ENCODE data around the gene ESRRA. TPM values are rescaled to one million over a fixed set of nuclear protein-coding genes. Genes with fewer than 3 reads are reported as not detected.
A peak's percentile ranks its signal among the peaks of the same experiment; 100 is the strongest.

ESRRA gene
- total RNA-seq, 1 experiment from 2014 or later: 53.4 TPM

- intact Hi-C loops (cut with micrococcal nuclease; ENCODE audit: unreplicated experiment): no loop called here
- peak within 1 kb of the TSS; percentile 68 for H3K4me3 Mint-ChIP-seq (ENCODE audit: low read depth, unreplicated experiment)
- TF ChIP-seq, protein P1, sequence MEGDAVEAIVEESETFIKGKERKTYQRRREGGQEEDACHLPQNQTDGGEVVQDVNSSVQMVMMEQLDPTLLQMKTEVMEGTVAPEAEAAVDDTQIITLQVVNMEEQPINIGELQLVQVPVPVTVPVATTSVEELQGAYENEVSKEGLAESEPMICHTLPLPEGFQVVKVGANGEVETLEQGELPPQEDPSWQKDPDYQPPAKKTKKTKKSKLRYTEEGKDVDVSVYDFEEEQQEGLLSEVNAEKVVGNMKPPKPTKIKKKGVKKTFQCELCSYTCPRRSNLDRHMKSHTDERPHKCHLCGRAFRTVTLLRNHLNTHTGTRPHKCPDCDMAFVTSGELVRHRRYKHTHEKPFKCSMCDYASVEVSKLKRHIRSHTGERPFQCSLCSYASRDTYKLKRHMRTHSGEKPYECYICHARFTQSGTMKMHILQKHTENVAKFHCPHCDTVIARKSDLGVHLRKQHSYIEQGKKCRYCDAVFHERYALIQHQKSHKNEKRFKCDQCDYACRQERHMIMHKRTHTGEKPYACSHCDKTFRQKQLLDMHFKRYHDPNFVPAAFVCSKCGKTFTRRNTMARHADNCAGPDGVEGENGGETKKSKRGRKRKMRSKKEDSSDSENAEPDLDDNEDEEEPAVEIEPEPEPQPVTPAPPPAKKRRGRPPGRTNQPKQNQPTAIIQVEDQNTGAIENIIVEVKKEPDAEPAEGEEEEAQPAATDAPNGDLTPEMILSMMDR (IDR thresholded peaks at IDR 0.05; ENCODE audit: unreplicated experiment): no peak
- H3K27me3 Mint-ChIP-seq (ENCODE audit: unreplicated experiment): peaks cover 14% of the 10 kb centered on the region
- BruUV-seq (replicated peaks): TSS peak; percentile 89
- H3K4me1 Mint-ChIP-seq (ENCODE audit: low read depth, unreplicated experiment): peaks cover 22% of the 10 kb centered on the region
- peak; percentile 87 for DNase-seq
- H3K27ac Mint-ChIP-seq (ENCODE audit: unreplicated experiment): peak within 1 kb of the TSS; percentile 63
- no peaks in the 10 kb centered on the region for H3K9me3 Mint-ChIP-seq (ENCODE audit: low read depth, unreplicated experiment)
- H3K36me3 Mint-ChIP-seq (ENCODE audit: insufficient read depth, unreplicated experiment): peaks cover 45% of the 10 kb centered on the region
- CTCF ChIA-PET: interaction anchor here (0.6 to 2.1 kb wide), 6 partner anchors 13 to 46 kb away, joined by 3 to 8 read pairs (median 5); partner anchors contain the start of genes PLCB3, PRDX5 and TRMT112
These were observed 20.1 kb upstream of the ESRRA start, which contains the start of gene GPR137 for GRCh38 chr11:64284962-64285884. Gene GPR137 (plus strand): TSS chr11:64285848. CDS start chr11:64286525, 677 bp downstream.

GRCh38 chr11:64285885-64286800 lies 19.2 kb upstream of the ESRRA start:
- H3K4me1 Mint-ChIP-seq (ENCODE audit: low read depth, unreplicated experiment): peaks cover 29% of the 10 kb centered on the region
- intact Hi-C loops (cut with micrococcal nuclease; ENCODE audit: unreplicated experiment): no loop called here
- peaks cover 48% of the 10 kb centered on the region for H3K36me3 Mint-ChIP-seq (ENCODE audit: insufficient read depth, unreplicated experiment)
- peak overlapping the region; percentile 68 for H3K4me3 Mint-ChIP-seq (ENCODE audit: low read depth, unreplicated experiment)
- peaks cover 23% of the 10 kb centered on the region for H3K27me3 Mint-ChIP-seq (ENCODE audit: unreplicated experiment)
- peak overlapping the region; percentile 1 for H3K27ac Mint-ChIP-seq (ENCODE audit: unreplicated experiment)
- CTCF ChIA-PET: interaction anchor here (1.7 to 2.1 kb wide), 2 partner anchors 15 to 18 kb away, joined by 5 to 8 read pairs; no protein-coding TSS in a partner anchor
- no peaks in the 10 kb centered on the region for H3K9me3 Mint-ChIP-seq (ENCODE audit: low read depth, unreplicated experiment)
- TF ChIP-seq, protein P1 (IDR thresholded peaks at IDR 0.05; ENCODE audit: unreplicated experiment): no peak
- BruUV-seq (replicated peaks): no TSS peak
- DNase-seq: peak; percentile 56

DNA sequence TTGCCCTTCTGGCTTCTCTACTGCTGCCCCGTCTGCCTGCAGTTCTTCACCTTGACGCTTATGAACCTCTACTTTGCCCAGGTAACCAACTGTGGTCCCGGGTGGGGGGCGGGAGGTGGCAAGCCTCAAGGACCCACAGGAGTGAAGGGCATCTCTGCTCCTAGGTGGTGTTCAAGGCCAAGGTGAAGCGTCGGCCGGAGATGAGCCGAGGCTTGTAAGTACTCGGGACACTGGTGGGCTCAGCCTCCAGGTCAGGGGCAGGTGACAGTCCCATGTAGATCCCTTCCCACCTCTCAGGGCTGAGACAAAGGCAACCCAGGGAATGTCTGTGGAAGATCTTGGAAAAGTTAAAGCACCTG lies 18.5 kb upstream of the ESRRA start:
- no peak for DNase-seq
- CTCF ChIA-PET: no interaction called here
- Mint-ChIP-seq H3K4me3 (ENCODE audit: low read depth, unreplicated experiment) (peak overlapping the region; percentile 68), H3K36me3 (ENCODE audit: insufficient read depth, unreplicated experiment) (peaks cover 43% of the 10 kb centered on the region), H3K27ac (ENCODE audit: unreplicated experiment) (peak overlapping the region; percentile 1), H3K27me3 (ENCODE audit: unreplicated experiment) (peaks cover 25% of the 10 kb centered on the region), H3K4me1 (ENCODE audit: low read depth, unreplicated experiment) (peaks cover 23% of the 10 kb centered on the region), H3K9me3 (ENCODE audit: low read depth, unreplicated experiment) (no peaks in the 10 kb centered on the region)
- TF ChIP-seq, protein P1 (IDR thresholded peaks at IDR 0.05; ENCODE audit: unreplicated experiment): no peak
- intact Hi-C loops (cut with micrococcal nuclease; ENCODE audit: unreplicated experiment): no loop called here
- BruUV-seq (replicated peaks): no TSS peak

DNA sequence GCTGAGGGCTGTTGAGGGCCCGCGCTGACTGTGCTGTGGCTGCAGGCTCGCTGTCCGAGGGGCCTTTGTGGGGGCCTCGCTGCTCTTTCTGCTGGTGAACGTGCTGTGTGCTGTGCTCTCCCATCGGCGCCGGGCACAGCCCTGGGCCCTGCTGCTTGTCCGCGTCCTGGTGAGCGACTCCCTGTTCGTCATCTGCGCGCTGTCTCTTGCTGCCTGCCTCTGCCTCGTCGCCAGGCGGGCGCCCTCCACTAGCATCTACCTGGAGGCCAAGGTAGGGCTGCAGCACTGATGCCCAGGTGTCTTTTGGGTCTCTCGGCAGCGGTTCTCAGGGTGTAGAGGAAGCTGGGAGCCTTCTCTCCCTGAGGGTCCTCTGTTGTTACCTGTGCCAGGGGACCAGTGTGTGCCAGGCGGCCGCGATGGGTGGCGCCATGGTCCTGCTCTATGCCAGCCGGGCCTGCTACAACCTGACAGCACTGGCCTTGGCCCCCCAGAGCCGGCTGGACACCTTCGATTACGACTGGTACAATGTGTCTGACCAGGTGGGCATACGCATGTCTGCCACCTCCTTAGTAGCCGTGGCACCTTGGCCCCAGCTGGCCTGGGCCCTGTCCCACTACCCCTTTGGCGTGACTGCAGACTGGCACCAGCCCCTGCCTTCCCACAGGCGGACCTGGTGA lies 17.5 kb upstream of the ESRRA start:
- H3K9me3 Mint-ChIP-seq (ENCODE audit: low read depth, unreplicated experiment): no peaks in the 10 kb centered on the region
- DNase-seq: no peak
- H3K36me3 Mint-ChIP-seq (ENCODE audit: insufficient read depth, unreplicated experiment): peaks cover 34% of the 10 kb centered on the region
- no peak overlapping the region for H3K27ac Mint-ChIP-seq (ENCODE audit: unreplicated experiment)
- H3K4me3 Mint-ChIP-seq (ENCODE audit: low read depth, unreplicated experiment): no peak overlapping the region
- peaks cover 35% of the 10 kb centered on the region for H3K27me3 Mint-ChIP-seq (ENCODE audit: unreplicated experiment)
- intact Hi-C loops (cut with micrococcal nuclease; ENCODE audit: unreplicated experiment): no loop called here
- TF ChIP-seq, protein P1 (IDR thresholded peaks at IDR 0.05; ENCODE audit: unreplicated experiment): no peak
- no TSS peak for BruUV-seq (replicated peaks)
- peaks cover 17% of the 10 kb centered on the region for H3K4me1 Mint-ChIP-seq (ENCODE audit: low read depth, unreplicated experiment)
- CTCF ChIA-PET: no interaction called here
